Measurements from ENCODE around the gene TOP2A.

DNA sequence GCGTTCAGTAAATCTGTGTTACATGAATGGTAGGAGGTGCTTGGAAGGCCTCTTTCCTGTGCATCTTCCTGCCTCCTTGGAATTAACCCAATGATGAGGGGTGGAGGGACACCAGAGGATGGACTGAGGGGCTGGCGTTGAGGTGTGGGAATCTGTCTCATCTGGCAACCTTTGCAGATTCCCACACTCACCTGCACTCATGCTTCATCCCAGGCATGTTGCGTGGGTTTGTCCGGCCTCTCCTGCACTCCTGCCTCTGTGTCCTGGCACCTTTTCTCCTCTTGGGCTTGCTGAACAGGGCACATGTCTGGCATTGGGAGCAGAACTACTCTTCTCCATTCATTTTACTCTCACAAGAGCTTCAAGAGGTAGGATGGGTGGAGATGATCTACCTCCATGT lies 22.5 kb upstream of the TOP2A start:
- TF ChIP-seq, protein P1, sequence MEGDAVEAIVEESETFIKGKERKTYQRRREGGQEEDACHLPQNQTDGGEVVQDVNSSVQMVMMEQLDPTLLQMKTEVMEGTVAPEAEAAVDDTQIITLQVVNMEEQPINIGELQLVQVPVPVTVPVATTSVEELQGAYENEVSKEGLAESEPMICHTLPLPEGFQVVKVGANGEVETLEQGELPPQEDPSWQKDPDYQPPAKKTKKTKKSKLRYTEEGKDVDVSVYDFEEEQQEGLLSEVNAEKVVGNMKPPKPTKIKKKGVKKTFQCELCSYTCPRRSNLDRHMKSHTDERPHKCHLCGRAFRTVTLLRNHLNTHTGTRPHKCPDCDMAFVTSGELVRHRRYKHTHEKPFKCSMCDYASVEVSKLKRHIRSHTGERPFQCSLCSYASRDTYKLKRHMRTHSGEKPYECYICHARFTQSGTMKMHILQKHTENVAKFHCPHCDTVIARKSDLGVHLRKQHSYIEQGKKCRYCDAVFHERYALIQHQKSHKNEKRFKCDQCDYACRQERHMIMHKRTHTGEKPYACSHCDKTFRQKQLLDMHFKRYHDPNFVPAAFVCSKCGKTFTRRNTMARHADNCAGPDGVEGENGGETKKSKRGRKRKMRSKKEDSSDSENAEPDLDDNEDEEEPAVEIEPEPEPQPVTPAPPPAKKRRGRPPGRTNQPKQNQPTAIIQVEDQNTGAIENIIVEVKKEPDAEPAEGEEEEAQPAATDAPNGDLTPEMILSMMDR (IDR thresholded peaks at IDR 0.05): no peak
- no peak for TF ChIP-seq POLR2A (IDR thresholded peaks at IDR 0.05)
